GM18868 (cell line): Measurements from ENCODE around the gene NEDD4L.

Experiments used
- ATAC-seq: cut with Tn5 transposase; IDR thresholded peaks from one replicate; pipeline ENCODE4 v1.9.1; 2021; ENCODE audit warnings: mild to moderate bottlenecking, moderate library complexity; ENCODE audit not compliant: unreplicated experiment

The NEDD4L gene

GRCh38 chr18:58405107-58405898 is 361.3 kb downstream of the NEDD4L start:
- no peak for ATAC-seq

GRCh38 chr18:58407263-58407648 is 363.2 kb downstream of the NEDD4L start:
- ATAC-seq: no peak

- ATAC-seq: no peak
Measured at GRCh38 chr18:58407649-58408407, 363.8 kb downstream of the NEDD4L start.

- no peak for ATAC-seq
Measured at GRCh38 chr18:58408665-58409064, 364.6 kb downstream of the NEDD4L start.

- no peak for ATAC-seq
Measured at GRCh38 chr18:58409802-58410445, 365.9 kb downstream of the NEDD4L start.

GRCh38 chr18:58411323-58411722 is 367.3 kb downstream of the NEDD4L start:
- no peak for ATAC-seq

- ATAC-seq: no peak
Measured at GRCh38 chr18:58412844-58413666, 369.0 kb downstream of the NEDD4L start.

- ATAC-seq: no peak
Measured at GRCh38 chr18:58413667-58414628, 369.9 kb downstream of the NEDD4L start.

GRCh38 chr18:58416014-58416703 is 372.1 kb downstream of the NEDD4L start:
- no peak for ATAC-seq

- ATAC-seq: no peak
Measured at GRCh38 chr18:58416704-58417683, 373.0 kb downstream of the NEDD4L start.

GRCh38 chr18:58417752-58418151 is 373.7 kb downstream of the NEDD4L start:
- ATAC-seq: no peak

- no peak for ATAC-seq
Measured at GRCh38 chr18:58418361-58418760, 374.3 kb downstream of the NEDD4L start.

GRCh38 chr18:58419587-58420199 is 375.7 kb downstream of the NEDD4L start:
- ATAC-seq: no peak

- ATAC-seq: no peak
Measured at GRCh38 chr18:58426611-58427010, 382.6 kb downstream of the NEDD4L start.

GRCh38 chr18:58427321-58427720 is 383.3 kb downstream of the NEDD4L start:
- no peak for ATAC-seq

GRCh38 chr18:58429442-58429841 is 385.4 kb downstream of the NEDD4L start:
- no peak for ATAC-seq

- ATAC-seq: no peak
Measured at GRCh38 chr18:58431215-58431614, 387.2 kb downstream of the NEDD4L start.
